Measurements from ENCODE around the gene AHCY.

GRCh38 chr20:34295284-34295683 is 7.9 kb downstream of the AHCY start:
- TF ChIP-seq CTCF (IDR thresholded peaks at IDR 0.05) (no peak), POLR2AphosphoS5 (IDR thresholded peaks at IDR 0.05) (no peak), POLR2A (IDR thresholded peaks at IDR 0.05) (no peak), EP300 (IDR thresholded peaks at IDR 0.05) (no peak)
